CD4-positive, alpha-beta T cell treated with Interleukin-21 for 1 hour (primary cell): Measurements from ENCODE around the gene SOBP.
A peak's percentile ranks its signal among the peaks of the same experiment; 100 is the strongest.
"Not testable (repeated sequence)": the region's sequence is repeated elsewhere in the genome, so short reads cannot be mapped to it uniquely, and the experiment has no call there.

Experiments used
- DNase-seq: peaks from one replicate; pipeline ENCODE4 v3.0.0-alpha.2; 2020

The SOBP gene

DNA sequence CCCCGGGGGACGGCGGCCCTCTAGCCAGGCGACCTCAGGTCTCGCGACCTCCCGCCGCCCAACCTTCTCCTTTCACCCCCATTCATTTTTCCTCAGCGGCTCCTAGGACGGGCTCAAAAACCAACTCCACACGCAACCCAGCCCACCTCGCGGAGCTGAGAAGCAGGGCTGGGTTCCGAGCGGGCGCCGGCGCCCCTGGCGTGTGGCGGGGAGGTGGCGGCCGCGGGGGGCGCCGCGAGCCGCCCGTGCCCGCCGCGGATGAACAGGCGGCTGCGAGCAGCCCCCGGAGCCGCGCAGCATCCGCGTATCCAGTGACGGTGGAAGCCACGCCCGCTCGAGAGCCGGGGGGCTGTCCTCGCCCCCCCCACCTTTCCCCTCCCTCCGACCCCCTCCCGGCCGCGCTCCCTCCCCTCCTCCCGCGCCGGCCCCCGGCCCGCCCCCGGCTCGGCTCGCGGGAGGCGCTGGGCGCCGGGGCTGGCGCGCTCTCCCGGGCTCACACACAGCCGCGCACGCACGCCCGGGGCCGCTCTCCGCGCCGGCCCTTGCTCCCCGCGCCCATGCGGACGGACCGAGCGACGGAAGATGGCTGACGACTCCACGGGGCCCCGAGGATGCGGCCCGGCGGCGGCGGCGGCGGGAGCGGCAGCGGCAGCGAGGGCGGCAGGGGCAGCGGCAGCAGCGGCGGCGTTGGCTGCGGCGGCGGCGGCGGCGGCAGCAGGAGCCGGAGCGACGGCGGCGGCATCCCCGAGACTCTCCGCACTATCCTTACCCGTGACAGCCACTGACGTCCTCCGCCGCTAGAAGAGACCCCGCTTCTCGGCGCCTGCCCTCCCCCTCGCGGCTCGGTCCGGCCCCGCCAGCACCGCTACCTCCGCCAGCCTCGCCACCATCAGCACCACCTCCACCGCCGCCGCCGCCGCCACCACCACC lies at the start of gene SOBP:
Gene SOBP (plus strand): TSS at position 482 of the 930 bp plus-strand sequence. CDS start 500 bp downstream, outside the sequence.
- peak; percentile 31 for DNase-seq

GRCh38 chr6:107440936-107441335 lies 49.0 kb upstream of the SOBP start:
- no peak for DNase-seq

- no peak for DNase-seq
These were observed 48.2 kb upstream of the SOBP start for GRCh38 chr6:107441682-107442081.

DNA sequence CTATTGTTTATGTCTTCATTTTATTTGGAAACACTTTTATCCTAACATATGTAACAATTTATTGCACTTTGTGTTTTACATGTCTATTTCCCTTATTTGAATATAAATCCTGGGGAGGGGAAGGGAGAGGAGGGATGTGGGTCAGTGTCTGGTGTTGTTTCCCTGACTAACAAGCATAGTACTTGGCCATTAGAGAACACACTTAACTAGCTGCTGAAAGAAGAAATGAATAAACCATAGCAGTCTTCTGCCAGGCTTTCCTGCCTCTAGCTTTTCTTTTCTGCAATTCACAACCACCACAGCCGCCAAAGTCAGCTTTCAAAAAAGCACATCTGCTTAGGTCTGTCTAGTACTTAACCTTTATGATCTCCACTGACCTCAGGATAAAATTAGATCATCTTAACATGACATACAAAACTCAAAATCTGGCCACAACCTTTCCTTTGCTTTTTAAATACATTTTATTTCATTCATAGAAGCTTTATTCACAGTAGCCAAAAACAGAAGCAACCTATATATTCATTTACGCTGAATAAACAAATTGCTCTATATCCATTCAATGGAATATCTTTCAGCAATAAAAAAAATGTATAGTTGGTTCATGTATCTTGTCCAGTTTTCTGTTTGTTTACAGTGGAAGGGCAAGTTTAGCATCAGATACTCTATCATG lies 46.8 kb upstream of the SOBP start:
- DNase-seq = no peak

DNA sequence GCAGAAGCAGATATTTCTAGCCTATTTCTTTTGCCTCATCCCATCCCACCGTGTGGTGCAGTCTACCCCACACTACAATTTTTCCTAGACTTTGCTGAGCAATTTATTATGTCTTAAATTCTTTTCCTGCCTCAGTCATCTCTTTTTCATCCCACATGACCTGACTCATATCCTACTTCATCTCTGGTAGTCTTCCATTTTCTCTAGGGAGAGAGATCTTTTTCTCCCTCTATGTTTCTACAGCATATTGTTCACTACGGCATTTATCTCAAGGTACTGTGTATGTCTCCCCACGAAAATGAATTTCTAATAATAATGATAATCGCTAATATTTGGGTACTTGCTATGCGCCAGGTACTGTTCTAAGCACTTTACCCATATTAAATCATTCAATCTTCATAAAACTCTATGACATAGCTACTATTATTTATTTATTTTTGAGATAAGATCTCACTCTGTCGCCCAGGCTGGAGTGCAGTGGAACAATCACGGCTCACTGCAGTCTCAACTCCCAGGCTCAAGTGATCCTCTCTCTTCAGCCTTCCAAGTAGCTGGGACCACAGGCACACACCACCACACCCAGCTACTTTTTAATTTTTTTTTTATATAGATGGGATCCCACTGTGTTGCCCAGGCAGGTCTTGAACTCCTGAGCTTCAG lies 46.2 kb upstream of the SOBP start:
- DNase-seq = no peak

GRCh38 chr6:107444277-107444676 lies 45.6 kb upstream of the SOBP start:
- no peak for DNase-seq

GRCh38 chr6:107447663-107448216 lies 42.2 kb upstream of the SOBP start:
- DNase-seq = no peak

DNA sequence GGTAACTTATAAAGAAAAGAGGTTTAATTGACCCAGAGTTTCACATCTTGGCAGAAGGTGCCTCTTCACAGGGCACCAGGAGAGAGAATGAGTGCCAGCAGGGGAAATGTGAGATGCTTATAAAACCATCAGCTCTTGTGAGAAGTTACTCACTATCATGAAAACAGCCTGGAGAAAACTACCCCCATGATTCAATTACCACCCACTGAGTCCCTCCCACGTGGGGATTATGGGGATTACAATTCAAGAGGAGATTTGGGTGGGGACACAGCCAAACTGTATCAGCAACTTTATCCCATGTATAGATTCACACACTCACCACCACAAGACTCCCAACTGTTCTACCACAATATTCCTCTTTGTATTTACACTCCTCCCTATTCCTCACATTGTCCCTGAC lies 41.1 kb upstream of the SOBP start:
- DNase-seq = no peak

DNA sequence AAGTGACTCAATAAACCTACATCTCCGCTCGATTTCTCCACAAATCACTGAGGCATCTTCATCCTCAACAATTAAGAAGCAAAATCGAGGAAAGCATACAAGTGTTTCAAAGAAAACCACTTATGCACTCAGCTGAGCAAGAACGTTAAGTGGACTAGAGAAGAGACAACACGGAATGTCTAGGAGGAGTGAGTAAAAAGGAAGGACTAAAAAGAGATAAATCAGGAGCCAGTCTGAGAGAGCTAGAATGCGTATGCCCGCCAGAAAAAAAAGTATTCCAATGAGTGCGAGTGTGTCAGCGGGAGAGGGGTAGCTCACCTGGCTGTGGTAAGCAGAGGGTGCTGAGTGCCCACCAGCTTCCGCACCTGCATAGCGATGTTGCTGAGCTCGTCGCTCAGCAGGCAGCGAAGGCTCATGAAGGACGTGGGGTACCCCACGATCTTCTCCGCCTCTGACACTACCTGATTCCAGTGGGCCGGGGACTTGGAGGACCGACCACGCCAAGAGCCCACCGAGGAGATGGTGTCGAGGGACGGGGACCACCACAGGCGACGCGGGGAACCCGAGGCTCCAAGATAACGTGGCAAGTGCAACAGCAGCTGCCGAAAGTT lies 31.1 kb upstream of the SOBP start:
- DNase-seq = peak; percentile 10

DNA sequence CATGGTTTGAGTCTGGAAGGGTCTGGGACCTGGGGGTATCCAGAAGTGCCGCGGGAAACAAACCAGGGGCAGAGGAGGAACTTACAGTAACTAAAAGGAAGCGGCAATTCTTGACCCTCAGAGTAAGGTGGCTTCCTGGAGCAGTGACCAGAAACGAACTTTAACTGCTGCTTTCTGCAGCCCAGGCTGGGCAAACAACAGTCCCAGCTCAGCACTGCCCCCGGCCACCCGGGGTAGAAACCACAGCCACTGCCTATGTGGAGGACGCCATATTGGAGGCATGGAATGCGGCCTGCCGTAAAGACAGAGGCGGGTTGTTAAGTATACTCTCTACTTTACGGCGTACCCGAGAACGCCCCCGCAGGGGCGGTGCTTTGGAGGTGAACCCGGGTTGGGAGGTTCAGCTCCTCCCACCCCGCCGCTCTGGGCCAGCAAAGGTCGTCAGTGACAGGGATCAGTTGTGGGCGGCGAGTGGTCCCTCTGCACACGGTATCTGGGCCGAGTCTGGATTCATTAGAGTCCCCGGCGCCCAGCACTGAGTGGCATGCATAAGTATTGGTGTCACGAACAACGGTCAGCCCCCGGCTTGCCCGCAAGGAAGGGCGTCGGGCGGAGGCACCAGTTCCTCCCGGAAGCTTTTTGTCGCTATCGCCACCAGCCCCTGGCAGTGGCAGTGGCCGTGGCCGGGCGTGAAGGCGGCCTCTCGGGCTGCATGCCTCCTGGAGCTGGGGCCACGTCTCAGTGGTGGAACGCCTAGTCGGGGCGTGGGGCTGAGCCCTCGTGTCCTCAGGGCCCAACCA lies 30.4 kb upstream of the SOBP start, which contains the start of gene PDSS2:
Gene PDSS2 (minus strand): TSS at position 282 of the 800 bp plus-strand sequence. CDS start 279 bp downstream, at position 3.
- peak; percentile 97 for DNase-seq

DNA sequence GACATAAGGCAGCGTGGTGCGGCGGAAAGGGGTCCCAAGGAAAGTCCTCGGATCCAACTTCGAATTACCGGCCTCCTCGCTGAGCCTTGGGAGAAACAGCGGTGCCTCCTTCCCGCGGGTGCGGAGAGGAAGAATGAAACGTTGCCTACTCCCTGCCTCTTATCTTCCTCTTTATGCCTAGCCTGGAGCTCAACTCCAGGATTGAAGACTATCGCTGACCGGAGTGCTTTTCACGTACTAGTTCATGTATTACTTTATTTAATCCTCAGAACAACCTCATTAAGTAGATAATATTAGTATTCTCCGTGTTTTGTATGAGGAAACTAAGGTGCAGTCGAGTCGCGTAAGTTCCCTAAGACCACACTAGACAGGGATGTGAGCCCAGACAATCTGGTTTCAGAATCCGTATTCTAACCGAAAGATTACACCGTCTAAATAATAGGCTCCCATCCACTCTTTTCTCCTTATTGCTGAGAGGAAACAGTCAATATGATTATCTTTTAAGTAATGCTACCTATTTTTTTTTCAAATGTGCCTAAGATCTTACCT lies 29.8 kb upstream of the SOBP start:
- DNase-seq = peak; percentile 3

DNA sequence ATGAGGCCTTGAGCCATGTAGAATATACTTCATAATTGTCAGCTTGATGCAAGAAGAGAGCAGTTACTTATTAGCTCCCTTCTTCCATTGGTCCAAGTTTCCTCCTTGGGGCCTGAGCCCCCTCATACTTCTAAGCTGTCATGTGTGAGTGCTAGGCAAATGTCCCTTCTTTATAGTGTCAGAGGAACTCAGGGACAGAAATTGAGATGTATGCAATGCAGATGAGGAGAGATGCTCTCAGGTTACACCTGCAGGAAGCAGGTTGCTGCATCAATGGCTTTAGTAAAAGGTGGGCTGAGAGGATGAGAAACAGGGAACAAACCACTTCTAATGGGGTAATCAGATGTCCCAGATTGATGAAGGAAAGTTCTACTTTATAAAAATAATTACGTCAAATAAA lies 23.9 kb upstream of the SOBP start:
- DNase-seq = no peak

DNA sequence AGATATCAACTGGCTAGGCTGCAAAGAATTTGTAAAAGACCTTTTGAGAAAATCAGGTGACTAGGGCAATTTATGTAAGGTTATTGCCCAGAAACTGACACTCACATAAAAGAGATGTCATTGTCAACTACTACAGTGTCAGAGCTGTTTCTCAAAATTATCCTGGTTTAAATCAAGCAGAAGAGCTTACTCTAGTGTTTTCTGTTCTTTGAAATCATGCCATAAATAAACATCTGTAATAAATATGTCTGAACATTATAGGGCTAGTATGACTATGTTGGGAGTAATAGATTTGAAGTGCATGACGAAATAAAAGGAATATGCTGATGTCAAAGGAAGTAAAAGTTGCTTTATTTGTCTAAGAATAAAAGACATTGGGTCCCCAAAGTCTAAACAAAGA lies 19.6 kb upstream of the SOBP start:
- no peak for DNase-seq

GRCh38 chr6:107473660-107474059 lies 16.3 kb upstream of the SOBP start:
- no peak for DNase-seq

DNA sequence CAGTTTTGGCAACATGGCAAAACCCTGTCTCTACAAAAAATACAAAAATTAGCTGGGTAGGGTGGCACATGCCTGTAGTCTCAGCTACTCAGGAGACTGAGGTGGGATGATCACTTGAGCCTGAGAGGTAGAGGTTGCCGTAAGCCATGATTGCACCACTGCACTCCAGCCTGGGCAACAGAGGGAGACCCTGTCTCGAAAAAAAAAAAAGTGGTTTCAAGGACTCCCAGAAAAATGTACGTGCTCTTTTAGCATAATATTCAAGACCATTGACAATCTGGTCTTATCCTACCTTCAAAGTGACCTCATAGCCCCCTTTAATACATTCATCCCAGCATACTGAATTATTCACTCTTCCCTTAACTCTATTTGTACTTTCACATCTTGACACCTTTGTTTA lies 14.6 kb upstream of the SOBP start:
- DNase-seq = not testable (repeated sequence)

- DNase-seq = not testable (repeated sequence)
These were observed 14.1 kb upstream of the SOBP start for GRCh38 chr6:107475826-107476225.

DNA sequence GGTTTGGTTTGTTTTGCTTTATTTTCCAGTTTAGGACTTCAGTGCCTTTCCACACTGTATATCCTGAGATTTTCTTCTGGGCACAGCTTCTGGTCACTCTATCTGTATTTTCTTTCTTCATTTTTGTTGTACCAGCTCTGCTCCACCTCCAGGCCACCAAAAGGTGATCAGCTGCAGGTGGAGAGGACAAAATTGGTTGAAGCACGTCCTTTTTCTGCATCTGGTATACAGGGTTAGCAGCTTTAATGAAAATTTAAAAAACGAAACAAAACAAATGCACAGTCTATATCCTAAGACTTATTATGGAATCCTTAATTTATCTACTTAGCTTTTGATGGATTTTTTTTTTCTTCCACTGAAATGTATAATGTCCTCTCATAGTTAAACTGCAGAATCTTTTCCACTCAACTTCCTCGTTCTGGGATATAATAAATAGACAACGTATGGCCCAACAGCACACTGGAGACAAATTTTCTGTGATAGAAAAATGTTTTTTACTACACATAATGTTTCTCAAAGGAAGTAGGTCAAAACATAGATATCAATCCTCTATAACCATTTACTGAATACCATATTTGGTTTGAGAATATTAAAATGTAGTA lies 10.7 kb upstream of the SOBP start:
- DNase-seq = no peak

GRCh38 chr6:107485157-107485556 lies 4.8 kb upstream of the SOBP start:
- DNase-seq = no peak

GRCh38 chr6:107488174-107488874 lies 1.6 kb upstream of the SOBP start:
- DNase-seq = no peak

DNA sequence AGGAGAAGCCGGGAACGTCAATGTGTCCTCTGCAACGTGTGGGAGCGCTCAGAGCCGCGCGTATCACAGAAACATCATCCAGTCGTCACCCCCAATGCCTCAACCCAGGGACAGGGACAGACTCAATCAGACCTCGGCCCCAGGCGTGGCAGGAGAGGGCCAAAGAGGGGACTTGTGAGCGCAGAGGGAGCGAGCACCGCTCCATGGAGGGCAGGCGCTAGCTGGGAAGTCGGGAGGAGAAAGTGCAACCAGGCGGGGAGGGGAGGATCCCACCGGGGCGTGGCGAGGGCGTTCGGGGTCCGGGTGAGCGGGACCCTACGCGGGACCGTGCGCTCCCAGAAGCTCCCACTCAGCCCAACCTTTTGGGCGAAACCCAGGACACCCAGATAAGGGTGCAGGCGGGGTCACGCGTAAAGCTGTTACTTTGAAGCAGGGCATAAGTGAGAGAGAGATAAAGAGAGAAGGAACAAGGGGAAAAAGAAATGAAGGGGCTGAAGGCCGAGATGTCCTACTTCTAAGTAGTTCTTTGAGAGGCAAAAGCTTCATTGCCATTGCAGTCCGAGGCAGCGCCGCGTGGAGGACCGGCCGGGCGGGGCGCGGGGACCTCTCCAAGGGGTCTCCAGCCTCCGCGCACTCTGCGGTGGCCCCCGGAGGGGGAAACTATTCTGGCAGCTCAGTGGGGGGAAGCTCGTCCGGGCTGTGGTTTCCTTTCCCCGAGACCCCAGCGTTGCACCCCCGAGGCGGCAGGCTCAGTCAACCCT lies 862 bp upstream of the SOBP start:
- no peak for DNase-seq
